GM23338 (cell line): Measurements from ENCODE around the gene MRPS11. TPM values are rescaled to one million over a fixed set of nuclear protein-coding genes. Genes with fewer than 3 reads are reported as not detected.
"Not testable (repeated sequence)": the region's sequence is repeated elsewhere in the genome, so short reads cannot be mapped to it uniquely, and the experiment has no call there.

Source experiments
- ATAC-seq: fragments of 200-7000 bp; cut with Tn5 transposase; 3 replicates; pipeline ENCODE4 v1.9.1; 2020
- DNase-seq: peaks from one replicate; pipeline ENCODE4 v3.0.0-alpha.2; 2015; ENCODE audit warnings: low spot score
- H2AFZ ChIP-seq: fragments of 200-600 bp; sonication (generic); 2 replicates; pipeline ENCODE4 v1.8.0; 2016; ENCODE audit warnings: antibody characterized with exemption, mild to moderate bottlenecking, moderate library complexity
- H3F3A ChIP-seq: fragments of 200-600 bp; sonication (generic); replicated peaks from 2 replicates; pipeline ENCODE4 v1.8.0; 2017; ENCODE audit warnings: antibody characterized with exemption, mixed run types, low read depth
- H3K27ac ChIP-seq: fragments of 200-600 bp; sonication (generic); 2 replicates; pipeline ENCODE4 v1.6.1; 2016; ENCODE audit warnings: low read depth
- H3K27me3 ChIP-seq: fragments of 200-600 bp; sonication (generic); 2 replicates; pipeline ENCODE4 v1.8.0; 2016; ENCODE audit warnings: mild to moderate bottlenecking, mixed run types, moderate library complexity; ENCODE audit not compliant: insufficient read depth
- H3K36me3 ChIP-seq: fragments of 200-600 bp; sonication (generic); 2 replicates; pipeline ENCODE4 v1.8.0; 2016; ENCODE audit warnings: mild to moderate bottlenecking; ENCODE audit not compliant: insufficient read depth
- H3K4me1 ChIP-seq: fragments of 200-600 bp; sonication (generic); 2 replicates; pipeline ENCODE4 v1.8.0; 2016; ENCODE audit warnings: mild to moderate bottlenecking, moderate library complexity; ENCODE audit not compliant: insufficient read depth
- H3K4me2 ChIP-seq: fragments of 200-600 bp; sonication (generic); 2 replicates; pipeline ENCODE4 v1.7.1; 2017; ENCODE audit warnings: mixed run types
- H3K4me3 ChIP-seq: fragments of 200-600 bp; sonication (generic); 2 replicates; pipeline ENCODE4 v1.6.1; 2016; ENCODE audit warnings: mixed run types
- H3K79me2 ChIP-seq: fragments of 200-600 bp; sonication (generic); replicated peaks from 2 replicates; pipeline ENCODE4 v1.8.0; 2017; ENCODE audit warnings: mild to moderate bottlenecking; ENCODE audit not compliant: insufficient read depth
- H3K9me2 ChIP-seq: fragments of 200-600 bp; sonication (generic); 2 replicates; pipeline ENCODE4 v1.8.0; 2017; ENCODE audit not compliant: insufficient read depth
- H4K20me1 ChIP-seq: fragments of 200-600 bp; sonication (generic); replicated peaks from 2 replicates; pipeline ENCODE4 v1.8.0; 2017; ENCODE audit warnings: mild to moderate bottlenecking; ENCODE audit not compliant: insufficient read depth
- H3K27ac Mint-ChIP-seq: 2 replicates; pipeline ENCODE4 v1.8.0; 2020; ENCODE audit warnings: inconsistent platforms, mild to moderate bottlenecking, moderate library complexity, mixed read lengths
- H3K27me3 Mint-ChIP-seq: 3 replicates; pipeline ENCODE4 v1.8.0; 2022; ENCODE audit warnings: low read depth, mild to moderate bottlenecking, moderate library complexity, mixed read lengths, inconsistent platforms; ENCODE audit not compliant: insufficient read depth, poor library complexity
- H3K36me3 Mint-ChIP-seq: 3 replicates; pipeline ENCODE4 v1.8.0; 2021; ENCODE audit warnings: low read depth, mild to moderate bottlenecking, inconsistent platforms, moderate library complexity, mixed read lengths
- H3K4me1 Mint-ChIP-seq: 3 replicates; pipeline ENCODE4 v1.8.0; 2020; ENCODE audit warnings: mild to moderate bottlenecking, inconsistent platforms, mixed read lengths
- H3K4me3 Mint-ChIP-seq: 3 replicates; pipeline ENCODE4 v1.8.0; 2021; ENCODE audit warnings: moderate library complexity, mild to moderate bottlenecking, inconsistent platforms, mixed read lengths
- H3K9me3 Mint-ChIP-seq: 3 replicates; pipeline ENCODE4 v1.8.0; 2020; ENCODE audit warnings: moderate library complexity, mild to moderate bottlenecking, inconsistent platforms, mixed read lengths
- CREB1 ChIP-seq: fragments of 250-450 bp; sonication (Bioruptor Pico); IDR thresholded peaks from 2 replicates; pipeline ENCODE4 v1.5.0; 2020; ENCODE audit warnings: low read depth, mild to moderate bottlenecking, moderate library complexity
- CTCF ChIP-seq, 2 experiments: fragments of 200-600 bp in 1 of 2; sonication (generic) in 1 of 2; conservative IDR thresholded peaks; 2 replicates each; pipeline versions ENCODE4 v1.5.1 to v1.6.1; 2016 to 2017; ENCODE audit warnings: antibody characterized with exemption in 2 of 2, low read depth in 2 of 2, mild to moderate bottlenecking in 2 of 2, moderate library complexity in 1 of 2
- ETS1 ChIP-seq: IDR thresholded peaks from 2 replicates; pipeline ENCODE4 v1.6.1; 2016; ENCODE audit warnings: antibody characterized with exemption
- EZH2 ChIP-seq: fragments of 200-600 bp; sonication (generic); IDR thresholded peaks from one replicate; pipeline ENCODE4 v1.8.0; 2017; ENCODE audit warnings: antibody characterized with exemption, mild to moderate bottlenecking, low read depth; ENCODE audit not compliant: unreplicated experiment
- EZH2phosphoT487 ChIP-seq: fragments of 200-600 bp; sonication (generic); IDR thresholded peaks from one replicate; pipeline ENCODE4 v1.8.1; 2018; ENCODE audit warnings: antibody characterized with exemption; ENCODE audit not compliant: unreplicated experiment
- JUNB ChIP-seq: IDR thresholded peaks from one replicate; pipeline ENCODE4 v1.6.1; 2016; ENCODE audit warnings: antibody characterized with exemption; ENCODE audit not compliant: unreplicated experiment
- NANOG ChIP-seq: IDR thresholded peaks from 2 replicates; pipeline ENCODE4 v1.6.1; 2016; ENCODE audit warnings: antibody characterized with exemption, borderline replicate concordance
- POLR2AphosphoS5 ChIP-seq: IDR thresholded peaks from 2 replicates; pipeline ENCODE4 v1.6.1; 2016; ENCODE audit warnings: antibody characterized with exemption, low read depth
- STAT1 ChIP-seq: IDR thresholded peaks from one replicate; pipeline ENCODE4 v1.6.1; 2016; ENCODE audit warnings: antibody characterized with exemption; ENCODE audit not compliant: unreplicated experiment
- ZNF114 ChIP-seq: fragments of 250-450 bp; sonication (Bioruptor Pico); IDR thresholded peaks from 2 replicates; pipeline ENCODE4 v1.5.0; 2020; ENCODE audit warnings: mild to moderate bottlenecking, moderate library complexity
- ZNF331 ChIP-seq: fragments of 250-450 bp; sonication (Bioruptor Pico); IDR thresholded peaks from 2 replicates; pipeline ENCODE4 v1.5.0; 2020; ENCODE audit warnings: low read depth, mild to moderate bottlenecking, moderate library complexity
- polyA plus RNA-seq: library from polyadenylated mRNA; unstranded; fragments of >200 nt; fragmentation: Nextera tagmentation; extraction: Ambion mirVana; gene quantifications from 2 replicates; pipeline ENCODE4 v1.2.1, GENCODE V29; 2016
- total RNA-seq: library from RNA; depleted of rRNA; stranded (reverse); fragments of >200 nt; shearing (Covaris generic); gene quantifications from 2 replicates; pipeline ENCODE4 v1.2.3, GENCODE V29; 2014

MRPS11 gene
- total and polyA plus RNA-seq, 2 experiments from 2014 or later = 35.8 to 57.9 TPM

GRCh38 chr15:88524094-88524493, 56.6 kb downstream of the MRPS11 start:
- H3K27ac Mint-ChIP-seq, H3K4me3 ChIP-seq, H3K27me3 Mint-ChIP-seq, H3K27ac ChIP-seq, H2AFZ ChIP-seq, H3K79me2 ChIP-seq, H3K4me3 Mint-ChIP-seq, H4K20me1 ChIP-seq, H3K36me3 ChIP-seq, H3K4me1 ChIP-seq, H3K4me2 ChIP-seq, ATAC-seq, H3K4me1 Mint-ChIP-seq, H3K9me2 ChIP-seq, H3K27me3 ChIP-seq, H3F3A ChIP-seq, H3K9me3 Mint-ChIP-seq, DNase-seq: not testable (repeated sequence)
- peaks cover 38% of the 10 kb centered on the region; the same call in 2 of the 3 replicates for H3K36me3 Mint-ChIP-seq

- TF ChIP-seq POLR2AphosphoS5 (no peak), STAT1 (no peak), NANOG (no peak), EZH2 (no peak), JUNB (no peak), CTCF (conservative IDR thresholded peaks at IDR 0.05; ENCODE audit: low read depth in 2 of 2) (no peak), ZNF114 (CRISPR knock-in tag) (no peak), EZH2phosphoT487 (no peak), ZNF331 (CRISPR knock-in tag) (no peak), ETS1 (no peak), CREB1 (no peak)
- DNase-seq (no peak), ATAC-seq (no peak)
- H3K4me1 ChIP-seq = no peaks in the 10 kb centered on the region
- no peak overlapping the region for H3K4me2 ChIP-seq
- H3K9me2 ChIP-seq = no peaks in the 10 kb centered on the region; the same call in 1 of the 2 replicates
- Mint-ChIP-seq H3K4me3 (no peak overlapping the region), H3K27ac (no peak overlapping the region), H3K27me3 (peaks cover 4% of the 10 kb centered on the region), H3K9me3 (peaks cover 7% of the 10 kb centered on the region; the same call in 2 of the 3 replicates), H3K36me3 (peaks cover 41% of the 10 kb centered on the region; the same call in 2 of the 3 replicates), H3K4me1 (no peaks in the 10 kb centered on the region)
- H2AFZ ChIP-seq = no peak overlapping the region
- H3F3A ChIP-seq = no peaks in the 10 kb centered on the region
- H3K27ac ChIP-seq = no peak overlapping the region
- H3K4me3 ChIP-seq = no peak overlapping the region
- H3K36me3 ChIP-seq = no peaks in the 10 kb centered on the region
- no peaks in the 10 kb centered on the region for H4K20me1 ChIP-seq
- H3K27me3 ChIP-seq = no peaks in the 10 kb centered on the region
- no peaks in the 10 kb centered on the region for H3K79me2 ChIP-seq
These were observed 57.9 kb downstream of the MRPS11 start for GRCh38 chr15:88525418-88525817.
